Lower lobe of right lung (tissue), 2 donors: ENCODE data around the gene DIS3L2. TPM values are rescaled to one million over a fixed set of nuclear protein-coding genes. Genes with fewer than 3 reads are reported as not detected.
"Not testable (repeated sequence)": the region's sequence is repeated elsewhere in the genome, so short reads cannot be mapped to it uniquely, and the experiment has no call there.

ENCODE experiments used
- ATAC-seq, 2 donors: fragments of 200-7000 bp; cut with Tn5 transposase; one replicate each; pipeline ENCODE4 v1.9.1; 2020 to 2022; ENCODE audit warnings: mild to moderate bottlenecking in 2 of 2, moderate library complexity in 2 of 2
- DNase-seq: peaks from one replicate; pipeline ENCODE4 v3.0.0-alpha.2; 2020
- H3K27ac ChIP-seq: fragments of 200-600 bp; one replicate; pipeline ENCODE4 v1.8.0; 2022
- H3K27me3 ChIP-seq: fragments of 200-600 bp; one replicate; pipeline ENCODE4 v1.8.0; 2022; ENCODE audit warnings: low read depth
- H3K36me3 ChIP-seq: fragments of 200-600 bp; one replicate; pipeline ENCODE4 v1.8.0; 2022; ENCODE audit warnings: mild to moderate bottlenecking
- H3K4me1 ChIP-seq: fragments of 200-600 bp; one replicate; pipeline ENCODE4 v1.8.0; 2022
- H3K4me3 ChIP-seq: fragments of 200-600 bp; one replicate; pipeline ENCODE4 v1.8.0; 2022; ENCODE audit warnings: mild to moderate bottlenecking
- H3K9me3 ChIP-seq: fragments of 200-600 bp; one replicate; pipeline ENCODE4 v1.8.0; 2022
- CTCF ChIP-seq: fragments of 200-600 bp; IDR thresholded peaks from one replicate; pipeline ENCODE4 v1.8.0; 2022; ENCODE audit warnings: antibody characterized with exemption, mild to moderate bottlenecking
- intact Hi-C: fragments of 100-400 bp; cut with DNase I; formaldehyde crosslinking; loops from one replicate; pipeline ENCODE4 v1.11.0; 2022
- total RNA-seq: library from RNA; stranded (reverse); fragmentation: NEBNext Ultra II Directional; extraction: Animal tissue kit (Norgen Biotek cat#: 25700); gene quantifications from one replicate; pipeline ENCODE4 v1.2.1, GENCODE V29; 2021
- donor health status: DM: no; HTN: yes; CAD: no; lungs with severe emphysema.

Gene DIS3L2
- total RNA-seq, 1 donor from 2014 or later = 34.4 TPM

DNA sequence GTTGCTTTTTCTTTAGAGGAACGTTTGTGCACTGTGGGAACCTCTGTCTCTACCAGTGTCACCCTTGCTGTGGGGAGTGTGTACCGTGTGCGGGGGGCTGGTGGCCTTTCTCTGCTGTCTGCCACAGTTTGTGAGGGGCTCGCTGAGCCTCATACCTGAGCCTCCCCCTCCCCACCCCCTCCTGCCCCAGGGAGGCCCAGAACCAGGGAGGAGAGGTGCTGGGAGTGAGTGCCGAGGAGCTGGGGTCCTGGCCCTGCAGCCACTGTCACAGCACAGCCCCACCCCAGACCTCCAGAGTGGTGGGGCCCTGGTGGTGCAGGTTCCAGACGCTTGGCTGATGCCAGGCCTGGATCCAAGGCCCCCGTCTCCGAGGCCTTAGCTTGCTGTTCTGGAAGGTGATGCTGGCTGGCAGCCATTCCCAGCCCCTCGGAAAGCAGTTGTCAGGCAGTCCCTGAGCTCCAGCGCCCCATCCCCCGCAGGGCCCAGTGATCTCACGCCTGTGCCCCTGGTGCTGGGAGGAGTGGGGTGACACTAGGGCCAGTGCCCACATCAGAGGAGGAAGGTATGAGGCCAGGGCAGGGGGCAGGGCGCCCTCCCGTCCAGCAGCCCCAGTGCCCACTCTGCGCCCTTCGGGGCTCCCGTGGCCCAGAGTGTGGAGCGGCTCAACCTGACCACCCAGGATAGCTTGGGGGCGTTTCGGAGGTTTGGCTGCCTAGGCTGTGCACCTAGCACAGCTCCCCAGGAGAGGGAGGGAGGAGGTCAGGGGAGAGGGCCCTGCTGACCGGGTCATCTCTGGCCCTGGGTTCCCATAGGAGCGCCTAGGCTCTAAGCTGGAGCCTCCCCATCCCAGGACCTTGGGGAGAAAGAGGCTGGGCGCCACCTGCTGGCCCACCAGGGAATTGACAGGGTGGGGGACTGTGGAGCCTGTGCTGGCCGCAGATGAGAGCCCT is 364.1 kb downstream of the DIS3L2 start:
- DNase-seq (peak; percentile 75), ATAC-seq (peak; percentile 80 to 87)
- Histone ChIP-seq H3K4me3 (no peak overlapping the region), H3K4me1 (no peaks in the 10 kb centered on the region), H3K36me3 (no peaks in the 10 kb centered on the region), H3K27ac (no peak overlapping the region), H3K27me3 (no peaks in the 10 kb centered on the region), H3K9me3 (no peaks in the 10 kb centered on the region)
- peak; percentile 78 for TF ChIP-seq CTCF
- intact Hi-C loops = no loop called here

DNA sequence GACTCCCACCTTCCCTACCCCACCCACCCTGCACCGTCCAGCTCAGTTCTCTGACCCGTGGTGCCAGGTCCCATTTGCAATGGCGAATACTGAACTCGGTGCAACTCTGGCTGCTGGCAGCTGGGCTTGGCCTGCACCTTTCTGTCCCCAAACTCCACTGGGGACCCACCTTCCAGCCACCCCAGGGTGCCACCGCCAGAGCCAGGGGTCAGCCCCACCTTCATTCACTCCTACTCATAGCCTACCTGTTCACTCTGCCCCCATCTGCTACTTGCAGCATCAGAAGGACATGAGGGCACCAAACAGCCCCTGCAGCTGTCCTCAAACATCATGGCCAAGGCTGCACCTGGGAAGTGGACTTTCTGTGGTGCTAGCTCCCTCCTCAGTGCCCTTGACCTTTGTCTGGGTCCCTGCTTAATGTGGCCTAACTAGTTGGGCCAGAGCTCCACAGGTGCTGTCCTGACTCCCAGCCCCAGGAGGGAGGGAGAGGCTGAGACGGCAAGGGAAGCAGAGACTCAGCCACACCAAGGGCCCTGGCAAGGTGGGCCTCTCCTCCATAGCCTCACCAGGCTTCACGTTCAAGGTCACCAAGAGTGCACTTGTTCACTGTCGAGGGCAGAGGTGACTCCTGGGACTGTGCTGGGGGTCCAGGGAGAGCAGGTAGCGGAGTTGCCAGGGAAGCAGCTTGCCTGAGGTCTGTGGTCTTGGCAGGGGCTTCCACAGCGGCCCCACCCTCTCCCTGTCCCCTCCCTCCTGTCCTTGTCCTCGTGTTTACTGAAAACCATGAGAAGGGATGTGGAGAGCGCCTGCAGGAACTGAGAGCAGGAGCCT is 365.0 kb downstream of the DIS3L2 start:
- TF ChIP-seq CTCF = peak; percentile 54
- ATAC-seq, H3K4me1 ChIP-seq, H3K9me3 ChIP-seq, intact Hi-C loops, H3K27me3 ChIP-seq, DNase-seq, H3K27ac ChIP-seq, H3K4me3 ChIP-seq, H3K36me3 ChIP-seq: not testable (repeated sequence)

DNA sequence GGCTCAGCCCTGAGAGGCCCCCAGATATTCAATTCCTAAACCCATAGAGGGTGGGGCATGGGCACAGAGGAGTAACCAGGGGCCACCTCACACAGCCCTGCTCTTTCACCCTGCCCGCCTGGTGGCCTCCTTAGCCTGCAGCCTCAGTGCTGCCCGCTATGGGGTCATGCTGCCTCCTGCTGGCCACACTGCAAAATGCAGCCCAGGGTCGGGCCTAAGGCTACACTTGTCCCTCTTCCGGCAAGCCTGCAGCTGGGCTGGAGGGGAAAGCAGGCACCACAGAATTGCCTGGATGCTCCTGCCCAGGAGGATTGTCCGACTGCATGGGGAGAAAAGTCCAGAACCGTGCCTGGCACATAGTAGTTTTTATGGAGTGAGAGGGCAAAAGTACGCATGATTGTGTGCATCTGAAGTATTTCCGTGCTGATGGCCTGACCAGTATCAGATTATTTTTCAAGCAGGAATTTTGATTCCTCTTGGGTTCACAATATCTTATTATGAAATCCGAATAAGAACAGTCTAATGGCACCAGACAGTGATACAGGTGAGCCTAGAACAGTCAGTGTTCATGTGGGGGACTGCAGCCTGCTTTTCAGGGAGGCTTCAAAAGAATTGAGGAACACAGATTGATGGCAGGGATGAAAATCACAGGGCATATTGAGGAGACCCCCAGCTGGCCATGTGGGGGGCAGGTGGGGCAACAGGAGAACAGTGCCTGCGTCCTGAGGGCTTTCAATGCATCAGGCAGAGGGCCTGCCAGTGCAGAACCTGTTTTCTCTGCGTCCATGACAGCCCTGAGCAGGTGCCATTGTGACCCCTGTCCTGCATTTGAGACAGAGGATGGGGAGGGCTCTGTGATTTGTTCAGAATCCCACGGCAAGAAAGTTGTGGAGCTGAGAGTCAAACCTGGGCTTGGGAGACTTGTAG is 365.9 kb downstream of the DIS3L2 start:
- Histone ChIP-seq H3K9me3 (no peaks in the 10 kb centered on the region), H3K27ac (no peak overlapping the region), H3K4me1 (no peaks in the 10 kb centered on the region), H3K36me3 (no peaks in the 10 kb centered on the region), H3K4me3 (no peak overlapping the region), H3K27me3 (no peaks in the 10 kb centered on the region)
- DNase-seq (peak; percentile 79), ATAC-seq (peak; percentile 81 to 84)
- peak; percentile 82 for TF ChIP-seq CTCF
- intact Hi-C loops = no loop called here

GRCh38 chr2:232328032-232328422 is 366.5 kb downstream of the DIS3L2 start:
- DNase-seq (peak; percentile 6), ATAC-seq (no peak)
- no peaks in the 10 kb centered on the region for H3K36me3 ChIP-seq
- H3K27me3 ChIP-seq = no peaks in the 10 kb centered on the region
- no peak for TF ChIP-seq CTCF
- no peaks in the 10 kb centered on the region for H3K4me1 ChIP-seq
- H3K27ac ChIP-seq = no peak overlapping the region
- intact Hi-C loops = no loop called here
- no peak overlapping the region for H3K4me3 ChIP-seq
- H3K9me3 ChIP-seq = no peaks in the 10 kb centered on the region
